DMS53 treated with DMSO at 0.1 percent for 48 hours (cell line): ENCODE measurements around the gene BCAS3.

Experiments used
- DNase-seq: peaks from one replicate; lab custom pipeline; 2025; ENCODE audit not compliant: unreplicated experiment; lab: John Stamatoyannopoulos, UW

The BCAS3 gene

GRCh38 chr17:61307905-61308886 lies 630.5 kb downstream of the BCAS3 start:
- DNase-seq: no peak

GRCh38 chr17:61309362-61310256 lies 632.0 kb downstream of the BCAS3 start:
- DNase-seq: no peak

GRCh38 chr17:61310590-61310989 lies 632.9 kb downstream of the BCAS3 start:
- DNase-seq: no peak

GRCh38 chr17:61312406-61313295 lies 635.0 kb downstream of the BCAS3 start:
- no peak for DNase-seq

GRCh38 chr17:61313461-61314326 lies 636.0 kb downstream of the BCAS3 start:
- DNase-seq: no peak

- DNase-seq: no peak
These were observed 636.9 kb downstream of the BCAS3 start for GRCh38 chr17:61314368-61315078.

GRCh38 chr17:61316633-61317032 lies 639.0 kb downstream of the BCAS3 start:
- DNase-seq: no peak

GRCh38 chr17:61317779-61318178 lies 640.1 kb downstream of the BCAS3 start:
- no peak for DNase-seq

- no peak for DNase-seq
These were observed 641.0 kb downstream of the BCAS3 start for GRCh38 chr17:61318684-61319098.

GRCh38 chr17:61321344-61321743 lies 643.7 kb downstream of the BCAS3 start:
- no peak for DNase-seq

GRCh38 chr17:61322325-61323002 lies 644.8 kb downstream of the BCAS3 start:
- no peak for DNase-seq

- DNase-seq: no peak
These were observed 645.6 kb downstream of the BCAS3 start for GRCh38 chr17:61323003-61323908.

GRCh38 chr17:61323909-61324868 lies 646.5 kb downstream of the BCAS3 start:
- DNase-seq: no peak

GRCh38 chr17:61324950-61325349 lies 647.3 kb downstream of the BCAS3 start:
- DNase-seq: no peak

- DNase-seq: no peak
These were observed 647.9 kb downstream of the BCAS3 start for GRCh38 chr17:61325382-61326073.

GRCh38 chr17:61326330-61326729 lies 648.7 kb downstream of the BCAS3 start:
- no peak for DNase-seq
